WTC11 (cell line): ENCODE measurements around the gene POLR2L. TPM values are rescaled to one million over a fixed set of nuclear protein-coding genes. Genes with fewer than 3 reads are reported as not detected.

Experiments
- ATAC-seq: fragments of 200-7000 bp; cut with Tn5 transposase; 2 replicates; pipeline ENCODE4 v1.10.0; 2021; ENCODE audit warnings: mild to moderate bottlenecking, moderate library complexity
- CTCF ChIA-PET: fragments of 300-600 bp; sonication (Branson Sonifier 250); formaldehyde crosslinking; loops from one replicate; lab custom pipeline; 2021; ENCODE audit warnings: antibody characterized with exemption; lab: Charles Lee
- POLR2A ChIA-PET: fragments of 350-600 bp; sonication (Branson Sonifier 250); formaldehyde crosslinking; loops from one replicate; lab custom pipeline; 2021; ENCODE audit warnings: antibody characterized with exemption; lab: Charles Lee
- DNase-seq: peaks from one replicate; pipeline ENCODE4 v3.0.0; 2021; ENCODE audit warnings: low spot score
- H3K27ac Mint-ChIP-seq: 2 replicates; pipeline ENCODE4 v1.8.0; 2021; ENCODE audit warnings: mixed read lengths
- H3K27me3 Mint-ChIP-seq: 2 replicates; pipeline ENCODE4 v1.8.0; 2021; ENCODE audit warnings: low read depth, mild to moderate bottlenecking, moderate library complexity, mixed read lengths
- H3K36me3 Mint-ChIP-seq: 2 replicates; pipeline ENCODE4 v1.8.0; 2021; ENCODE audit warnings: mixed read lengths
- H3K4me1 Mint-ChIP-seq: 2 replicates; pipeline ENCODE4 v1.8.0; 2022; ENCODE audit warnings: mixed read lengths
- H3K4me3 Mint-ChIP-seq: 2 replicates; pipeline ENCODE4 v1.8.0; 2021; ENCODE audit warnings: mild to moderate bottlenecking, moderate library complexity, mixed read lengths
- H3K9me3 Mint-ChIP-seq: 2 replicates; pipeline ENCODE4 v1.8.0; 2021; ENCODE audit warnings: mixed read lengths
- AR ChIP-seq: fragments of 250-450 bp; sonication (Bioruptor Pico); IDR thresholded peaks from 2 replicates; pipeline ENCODE4 v1.9.0; 2021; ENCODE audit warnings: mild to moderate bottlenecking
- ATF1 ChIP-seq: sonication (generic); formaldehyde crosslinking; IDR thresholded peaks from 2 replicates; pipeline ENCODE4 v1.8.1; 2023; ENCODE audit warnings: mild to moderate bottlenecking, moderate library complexity, missing genetic modification reagents
- ATF3 ChIP-seq: sonication (generic); formaldehyde crosslinking; conservative IDR thresholded peaks from 2 replicates; pipeline ENCODE4 v1.8.1; 2022; ENCODE audit warnings: mild to moderate bottlenecking, missing genetic modification reagents
- CREB1 ChIP-seq: sonication (generic); formaldehyde crosslinking; IDR thresholded peaks from 2 replicates; pipeline ENCODE4 v1.8.0; 2023; ENCODE audit warnings: mild to moderate bottlenecking, missing genetic modification reagents
- CTCF ChIP-seq: fragments of 200-600 bp; IDR thresholded peaks from 2 replicates; pipeline ENCODE4 v1.8.0; 2022; ENCODE audit warnings: antibody characterized with exemption
- E2F5 ChIP-seq: sonication (generic); formaldehyde crosslinking; IDR thresholded peaks from 2 replicates; pipeline ENCODE4 v1.8.1; 2022; ENCODE audit warnings: mild to moderate bottlenecking, moderate library complexity, missing genetic modification reagents
- FOXJ3 ChIP-seq: sonication (generic); formaldehyde crosslinking; IDR thresholded peaks from 2 replicates; pipeline ENCODE4 v1.9.0; 2021; ENCODE audit warnings: missing genetic modification reagents, mild to moderate bottlenecking, borderline replicate concordance
- FOXP1 ChIP-seq: sonication (generic); formaldehyde crosslinking; IDR thresholded peaks from 2 replicates; pipeline ENCODE4 v1.8.0; 2022; ENCODE audit warnings: missing genetic modification reagents, mild to moderate bottlenecking, moderate library complexity, borderline replicate concordance
- FOXP4 ChIP-seq: sonication (generic); formaldehyde crosslinking; IDR thresholded peaks from 2 replicates; pipeline ENCODE4 v1.8.0; 2022; ENCODE audit warnings: mild to moderate bottlenecking, missing genetic modification reagents
- HMGXB4 ChIP-seq: sonication (generic); formaldehyde crosslinking; IDR thresholded peaks from 2 replicates; pipeline ENCODE4 v1.8.1; 2023; ENCODE audit warnings: mild to moderate bottlenecking, moderate library complexity, missing genetic modification reagents
- NFYB ChIP-seq: sonication (generic); formaldehyde crosslinking; conservative IDR thresholded peaks from 2 replicates; pipeline ENCODE4 v1.8.0; 2022; ENCODE audit warnings: low read depth, missing genetic modification reagents
- PRRX2 ChIP-seq: fragments of 250-450 bp; sonication (Bioruptor Pico); IDR thresholded peaks from 2 replicates; pipeline ENCODE4 v1.8.0; 2021; ENCODE audit warnings: mild to moderate bottlenecking
- SP1 ChIP-seq: sonication (generic); formaldehyde crosslinking; conservative IDR thresholded peaks from 2 replicates; pipeline ENCODE4 v1.8.1; 2022; ENCODE audit warnings: missing genetic modification reagents
- TP53 ChIP-seq: sonication (generic); formaldehyde crosslinking; IDR thresholded peaks from 2 replicates; pipeline ENCODE4 v1.8.1; 2023; ENCODE audit warnings: mild to moderate bottlenecking, missing genetic modification reagents
- ZNF219 ChIP-seq: sonication (generic); formaldehyde crosslinking; IDR thresholded peaks from 2 replicates; pipeline ENCODE4 v1.8.0; 2023; ENCODE audit warnings: missing genetic modification reagents, mild to moderate bottlenecking, borderline replicate concordance
- ZNF263 ChIP-seq: sonication (generic); formaldehyde crosslinking; IDR thresholded peaks from 2 replicates; pipeline ENCODE4 v1.8.1; 2022; ENCODE audit warnings: low read depth, mild to moderate bottlenecking, moderate library complexity, missing genetic modification reagents
- ZNF671 ChIP-seq: fragments of 250-450 bp; sonication (Bioruptor Pico); IDR thresholded peaks from 2 replicates; pipeline ENCODE4 v1.8.0; 2021; ENCODE audit warnings: mild to moderate bottlenecking
- total RNA-seq: library from RNA; stranded (reverse); gene quantifications from 3 replicates; pipeline ENCODE4 v1.2.3, GENCODE V29; 2021
- TF ChIP-seq, protein P1 (sequence below): sonication (generic); formaldehyde crosslinking; IDR thresholded peaks from 2 replicates; pipeline ENCODE4 v1.8.0; 2023; ENCODE audit warnings: missing genetic modification reagents, mild to moderate bottlenecking, borderline replicate concordance

The POLR2L gene
- total RNA-seq, 1 experiment from 2014 or later = 152 TPM

DNA sequence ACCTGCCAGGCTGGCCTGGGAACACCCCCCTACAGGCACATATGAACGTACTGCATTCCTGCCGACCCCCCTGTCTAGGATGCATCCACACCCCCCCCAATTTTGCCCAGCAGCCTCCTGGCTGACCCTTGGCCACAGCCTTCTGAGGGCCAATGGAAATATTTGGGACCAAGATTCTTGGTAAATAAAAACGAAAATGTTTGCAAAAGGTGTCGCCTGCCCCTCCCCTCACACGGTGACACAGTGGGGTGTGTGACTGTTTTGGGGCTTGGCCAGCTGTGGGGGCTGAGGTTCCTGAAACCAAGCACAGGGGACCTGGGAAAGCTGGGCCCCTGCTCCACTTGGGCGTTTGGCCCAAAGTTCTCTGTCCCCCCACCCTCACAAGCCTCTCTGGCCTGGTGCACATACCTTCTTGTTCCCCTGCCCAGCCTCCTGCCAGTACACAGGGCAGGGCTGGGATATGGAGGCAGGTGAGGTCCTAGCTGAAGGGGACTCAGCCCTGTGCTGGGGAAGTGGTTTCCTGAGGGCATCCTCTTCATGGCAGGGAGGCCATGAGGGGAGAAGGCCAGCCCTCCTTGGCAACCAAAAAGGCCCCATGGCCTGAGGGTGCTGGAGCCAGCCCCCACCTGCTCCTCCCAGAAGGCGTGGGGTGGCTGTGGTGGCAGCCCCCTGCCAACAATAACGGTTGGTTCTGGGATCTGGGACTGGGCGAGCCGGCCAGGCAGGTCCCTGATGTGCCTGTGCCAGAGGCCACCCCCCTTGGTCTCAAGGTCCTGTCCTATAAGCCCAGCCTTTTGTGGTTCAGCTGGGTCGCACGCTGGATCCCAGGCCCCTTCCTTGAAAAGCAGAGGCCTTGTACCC is 16.7 kb downstream of the POLR2L start:
- H3K36me3 Mint-ChIP-seq = no peaks in the 10 kb centered on the region
- H3K4me1 Mint-ChIP-seq = peaks cover 28% of the 10 kb centered on the region
- no peak overlapping the region for H3K27ac Mint-ChIP-seq
- CTCF ChIA-PET = interaction anchor here (1.0 kb wide), 2 partner anchors 23 to 50 kb away, joined by 3 read pairs; no protein-coding TSS in a partner anchor
- H3K27me3 Mint-ChIP-seq = peaks cover 15% of the 10 kb centered on the region
- DNase-seq = no peak
- no peak for TF ChIP-seq ZNF219
- no peak for TF ChIP-seq ATF1 (CRISPR knock-in tag)
- no peak for TF ChIP-seq FOXJ3
- no peak for TF ChIP-seq ZNF671
- TF ChIP-seq FOXP1 (CRISPR knock-in tag) = no peak
- no peak for TF ChIP-seq SP1 (CRISPR knock-in tag)
- TF ChIP-seq NFYB (CRISPR knock-in tag) = no peak
- no peak for TF ChIP-seq FOXP4
- no peak for TF ChIP-seq CTCF
- TF ChIP-seq E2F5 = no peak
- TF ChIP-seq CREB1 (CRISPR knock-in tag) = no peak
- no peak for TF ChIP-seq HMGXB4 (CRISPR knock-in tag)
- TF ChIP-seq PRRX2 (CRISPR knock-in tag) = no peak
- no peak for TF ChIP-seq TP53
- no peak for TF ChIP-seq AR (CRISPR knock-in tag)
- TF ChIP-seq ATF3 = no peak
- TF ChIP-seq, protein P1, sequence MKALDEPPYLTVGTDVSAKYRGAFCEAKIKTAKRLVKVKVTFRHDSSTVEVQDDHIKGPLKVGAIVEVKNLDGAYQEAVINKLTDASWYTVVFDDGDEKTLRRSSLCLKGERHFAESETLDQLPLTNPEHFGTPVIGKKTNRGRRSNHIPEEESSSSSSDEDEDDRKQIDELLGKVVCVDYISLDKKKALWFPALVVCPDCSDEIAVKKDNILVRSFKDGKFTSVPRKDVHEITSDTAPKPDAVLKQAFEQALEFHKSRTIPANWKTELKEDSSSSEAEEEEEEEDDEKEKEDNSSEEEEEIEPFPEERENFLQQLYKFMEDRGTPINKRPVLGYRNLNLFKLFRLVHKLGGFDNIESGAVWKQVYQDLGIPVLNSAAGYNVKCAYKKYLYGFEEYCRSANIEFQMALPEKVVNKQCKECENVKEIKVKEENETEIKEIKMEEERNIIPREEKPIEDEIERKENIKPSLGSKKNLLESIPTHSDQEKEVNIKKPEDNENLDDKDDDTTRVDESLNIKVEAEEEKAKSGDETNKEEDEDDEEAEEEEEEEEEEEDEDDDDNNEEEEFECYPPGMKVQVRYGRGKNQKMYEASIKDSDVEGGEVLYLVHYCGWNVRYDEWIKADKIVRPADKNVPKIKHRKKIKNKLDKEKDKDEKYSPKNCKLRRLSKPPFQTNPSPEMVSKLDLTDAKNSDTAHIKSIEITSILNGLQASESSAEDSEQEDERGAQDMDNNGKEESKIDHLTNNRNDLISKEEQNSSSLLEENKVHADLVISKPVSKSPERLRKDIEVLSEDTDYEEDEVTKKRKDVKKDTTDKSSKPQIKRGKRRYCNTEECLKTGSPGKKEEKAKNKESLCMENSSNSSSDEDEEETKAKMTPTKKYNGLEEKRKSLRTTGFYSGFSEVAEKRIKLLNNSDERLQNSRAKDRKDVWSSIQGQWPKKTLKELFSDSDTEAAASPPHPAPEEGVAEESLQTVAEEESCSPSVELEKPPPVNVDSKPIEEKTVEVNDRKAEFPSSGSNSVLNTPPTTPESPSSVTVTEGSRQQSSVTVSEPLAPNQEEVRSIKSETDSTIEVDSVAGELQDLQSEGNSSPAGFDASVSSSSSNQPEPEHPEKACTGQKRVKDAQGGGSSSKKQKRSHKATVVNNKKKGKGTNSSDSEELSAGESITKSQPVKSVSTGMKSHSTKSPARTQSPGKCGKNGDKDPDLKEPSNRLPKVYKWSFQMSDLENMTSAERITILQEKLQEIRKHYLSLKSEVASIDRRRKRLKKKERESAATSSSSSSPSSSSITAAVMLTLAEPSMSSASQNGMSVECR (CRISPR knock-in tag) = no peak
- no peak for TF ChIP-seq ZNF263 (CRISPR knock-in tag)
- no peaks in the 10 kb centered on the region for H3K9me3 Mint-ChIP-seq
- POLR2A ChIA-PET = interaction anchor here (1.2 to 1.4 kb wide), 2 partner anchors 21 to 37 kb away, joined by 3 read pairs; partner anchors contain the start of gene PIDD1
- H3K4me3 Mint-ChIP-seq = no peak overlapping the region
- no peak for ATAC-seq
